GM19438 (cell line): ENCODE results near the gene IKZF2.

Experiments used
- ATAC-seq: cut with Tn5 transposase; IDR thresholded peaks from one replicate; pipeline ENCODE4 v1.9.1; 2021; ENCODE audit warnings: low read depth; ENCODE audit not compliant: unreplicated experiment

Gene IKZF2

GRCh38 chr2:213156717-213157116 lies 5.3 kb upstream of the IKZF2 start:
- ATAC-seq = no peak

DNA sequence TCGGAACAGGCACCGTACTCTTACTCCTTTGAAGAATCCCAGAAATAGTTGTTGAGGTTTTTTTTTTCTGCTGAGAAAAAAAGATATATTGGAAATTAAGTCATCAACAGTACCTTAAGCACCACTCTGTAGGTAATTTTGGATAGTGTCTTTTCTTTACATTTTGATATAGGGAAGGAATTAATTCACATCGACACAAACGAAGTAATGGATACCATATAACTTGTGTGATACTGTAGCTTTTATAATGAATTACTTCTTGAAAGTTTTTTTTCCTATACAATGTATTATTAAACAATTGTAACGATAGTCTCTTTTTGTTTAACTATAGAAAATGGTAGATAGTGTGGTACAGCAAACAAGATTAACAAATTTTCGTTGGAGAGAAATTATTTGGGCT lies 1.5 kb upstream of the IKZF2 start:
- ATAC-seq = no peak

GRCh38 chr2:213152065-213152794 lies 818 bp upstream of the IKZF2 start:
- ATAC-seq = peak; percentile 14

- ATAC-seq = no peak
These were observed 906 bp downstream of the IKZF2 start for GRCh38 chr2:213150315-213151097.

DNA sequence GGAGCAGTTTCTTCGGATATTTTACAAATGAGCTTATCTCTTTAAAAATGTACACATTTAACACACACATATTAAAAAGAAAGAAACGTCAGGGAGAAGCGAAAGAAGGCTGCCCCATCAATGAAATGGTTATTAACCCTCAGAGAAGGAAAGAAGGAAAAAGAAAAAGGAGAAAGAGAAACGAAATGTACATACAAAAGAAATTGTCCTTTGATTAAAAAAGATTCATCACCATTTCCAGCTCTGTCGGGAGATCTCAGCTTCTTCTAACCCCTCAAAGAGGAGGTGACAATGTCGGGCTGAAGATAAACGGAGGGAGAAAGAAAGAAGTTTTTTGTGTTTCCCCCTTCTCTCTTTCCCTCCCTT lies 1.5 kb downstream of the IKZF2 start:
- no peak for ATAC-seq

- no peak for ATAC-seq
These were observed 2.0 kb downstream of the IKZF2 start for GRCh38 chr2:213149294-213149875.

GRCh38 chr2:213148572-213149261 lies 2.7 kb downstream of the IKZF2 start:
- no peak for ATAC-seq

- ATAC-seq = no peak
These were observed 3.9 kb downstream of the IKZF2 start for GRCh38 chr2:213147538-213147937.

- no peak for ATAC-seq
These were observed 5.6 kb downstream of the IKZF2 start for GRCh38 chr2:213145715-213146242.

DNA sequence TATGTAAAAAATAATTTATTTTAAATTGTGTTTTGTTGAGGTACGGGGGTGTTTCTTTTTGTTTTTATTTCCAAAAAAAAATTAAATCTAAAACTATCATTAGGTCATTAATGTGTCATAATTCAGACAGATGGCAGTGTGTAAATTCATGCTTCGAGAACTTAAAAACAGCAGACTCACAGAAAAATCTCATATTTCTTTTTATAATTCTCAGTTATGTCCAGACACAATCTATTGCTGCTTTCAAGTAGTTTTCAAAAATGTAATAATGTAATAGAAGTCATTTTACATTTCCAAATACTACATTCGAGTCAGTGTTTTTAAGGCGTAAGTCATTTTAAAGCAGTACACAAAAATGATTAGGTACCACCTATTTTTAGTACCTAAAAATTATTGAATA lies 14.3 kb downstream of the IKZF2 start:
- no peak for ATAC-seq

- no peak for ATAC-seq
These were observed 22.1 kb downstream of the IKZF2 start for GRCh38 chr2:213129311-213129710.

GRCh38 chr2:213125646-213126347 lies 25.6 kb downstream of the IKZF2 start:
- ATAC-seq = no peak

- ATAC-seq = no peak
These were observed 28.7 kb downstream of the IKZF2 start for GRCh38 chr2:213122725-213123124.

DNA sequence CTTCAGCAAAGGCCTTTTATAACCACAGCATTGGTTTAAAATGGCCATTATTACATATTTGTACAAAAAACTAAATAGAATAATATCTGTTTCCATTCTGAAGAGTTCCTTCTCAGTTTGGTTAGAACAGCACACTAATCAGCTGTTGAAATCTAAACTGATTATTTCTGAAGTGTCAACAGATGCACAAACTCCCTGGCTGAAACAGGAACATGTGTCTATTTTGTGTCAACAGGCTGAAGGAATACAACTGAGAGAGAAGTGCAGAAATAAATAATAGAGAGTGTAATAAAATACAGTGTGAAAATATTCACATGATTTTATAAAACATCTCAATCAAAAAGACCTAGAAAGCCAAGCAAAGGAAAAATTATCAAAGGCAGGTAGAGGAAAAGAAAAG lies 29.7 kb downstream of the IKZF2 start:
- no peak for ATAC-seq

- ATAC-seq = peak; percentile 83
These were observed 32.2 kb downstream of the IKZF2 start for GRCh38 chr2:213119061-213119809.

DNA sequence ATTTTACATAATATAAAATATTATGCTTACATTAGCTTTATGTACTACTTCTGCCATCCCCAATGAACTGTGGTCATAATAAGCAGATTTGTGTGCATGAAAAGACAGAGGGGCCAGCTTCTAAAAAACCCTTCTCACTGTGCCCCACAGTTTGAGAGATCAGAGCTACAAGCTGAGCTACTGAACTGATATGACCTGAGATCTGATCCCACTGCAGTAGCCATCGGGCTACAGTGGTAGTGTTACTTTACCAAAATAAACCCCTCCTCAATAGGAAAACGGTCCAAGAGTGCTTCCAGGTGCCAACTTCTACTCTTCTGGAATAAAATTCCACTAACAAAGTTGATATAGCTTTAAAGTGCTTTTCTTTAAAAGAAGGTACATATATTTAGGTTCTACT lies 43.1 kb downstream of the IKZF2 start:
- ATAC-seq = no peak

DNA sequence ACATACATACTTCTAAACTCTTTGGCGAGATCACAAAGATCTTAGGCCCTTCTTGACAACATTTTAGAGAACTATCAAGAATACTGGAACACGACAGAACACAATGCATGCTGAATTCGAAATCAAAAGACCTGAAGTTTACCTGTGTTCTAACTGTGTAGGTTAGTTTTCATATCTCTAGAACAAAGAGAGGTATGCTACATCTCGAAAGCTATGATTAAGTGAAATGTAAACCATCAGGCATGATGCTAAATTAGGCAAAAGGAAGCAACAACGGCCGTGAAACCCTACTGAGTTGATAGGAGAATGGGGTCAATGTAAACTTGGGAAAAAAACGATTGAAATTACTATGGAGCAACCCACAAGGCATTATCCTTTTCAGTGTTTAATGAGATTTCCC lies 43.7 kb downstream of the IKZF2 start:
- no peak for ATAC-seq

DNA sequence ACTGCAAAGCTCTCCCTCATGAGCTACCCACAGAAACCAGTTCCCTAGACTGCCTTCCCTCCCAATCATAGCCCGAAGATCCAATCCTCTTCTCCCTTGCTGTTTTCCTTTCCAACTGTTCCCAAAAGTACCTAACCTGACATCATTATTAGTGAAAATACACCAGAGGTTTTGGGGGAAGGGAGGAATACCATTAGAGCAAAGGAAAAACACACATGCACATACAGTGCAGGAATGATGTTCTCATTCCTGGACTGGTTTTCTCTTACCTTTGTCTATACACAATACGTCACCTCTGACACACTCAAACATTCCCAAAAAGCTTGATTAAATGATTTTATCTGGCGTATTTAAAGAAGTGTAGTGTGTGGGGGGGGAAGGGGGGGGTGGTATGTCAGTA lies 46.2 kb downstream of the IKZF2 start:
- ATAC-seq = no peak

DNA sequence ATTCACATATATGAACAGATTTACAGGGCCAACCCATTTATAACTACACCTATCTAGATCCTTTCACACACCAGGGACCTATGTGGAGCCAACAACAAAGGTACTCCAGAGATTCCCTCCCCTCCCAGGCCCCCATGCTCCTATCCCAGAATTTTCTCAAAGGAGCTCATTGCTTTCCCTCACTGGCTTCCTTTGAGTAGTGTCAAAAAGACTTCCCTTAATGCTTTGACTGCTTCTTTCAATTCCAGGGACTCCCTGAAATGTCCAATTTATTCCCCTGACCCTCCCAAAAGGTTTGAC lies 46.6 kb downstream of the IKZF2 start:
- ATAC-seq = no peak
